HG03439 (cell line): ENCODE measurements around the gene ZSWIM5.
"Not testable (repeated sequence)": the region's sequence is repeated elsewhere in the genome, so short reads cannot be mapped to it uniquely, and the experiment has no call there.

ENCODE experiments used
- ATAC-seq: cut with Tn5 transposase; IDR thresholded peaks from one replicate; pipeline ENCODE4 v1.9.1; 2021; ENCODE audit warnings: mild to moderate bottlenecking, moderate library complexity; ENCODE audit not compliant: unreplicated experiment

Gene ZSWIM5

DNA sequence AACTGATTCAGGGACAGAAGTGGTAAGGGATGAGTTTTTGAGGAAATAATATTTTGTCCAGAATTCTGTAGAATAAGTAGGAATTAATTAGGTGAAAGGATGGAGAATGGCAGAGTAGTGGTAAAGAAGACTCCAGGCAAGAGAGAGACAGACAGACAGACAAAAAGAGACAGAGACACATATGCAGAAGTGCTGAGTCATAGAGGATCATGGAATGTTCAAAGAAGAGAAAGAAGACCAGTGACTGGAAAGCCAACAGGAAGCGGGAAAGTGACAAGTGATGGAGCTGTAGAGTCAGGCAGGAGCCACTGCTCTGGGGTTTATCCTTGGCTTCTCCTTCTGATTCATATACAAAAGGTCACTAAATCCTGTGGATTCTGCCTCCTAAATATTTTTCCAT lies 108.5 kb downstream of the ZSWIM5 start:
- ATAC-seq = no peak

DNA sequence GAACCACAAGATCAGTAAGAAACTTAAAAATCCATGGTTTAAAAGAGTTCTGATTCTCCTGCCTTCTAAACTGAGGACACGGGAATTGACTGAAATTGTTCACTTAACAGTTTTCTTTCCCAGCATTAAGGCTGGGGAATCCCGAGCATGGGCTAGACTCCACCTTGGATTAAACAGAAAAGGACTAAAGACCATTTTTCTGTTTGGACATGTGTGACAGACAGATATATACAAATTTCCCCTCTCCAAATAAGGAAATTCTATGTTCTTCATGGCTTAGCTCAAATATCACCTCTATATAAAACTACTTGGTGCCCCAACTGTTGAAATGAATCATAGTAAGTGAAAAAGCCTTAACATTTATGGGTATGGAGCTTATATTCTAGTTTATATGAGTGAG lies 109.3 kb downstream of the ZSWIM5 start:
- no peak for ATAC-seq

DNA sequence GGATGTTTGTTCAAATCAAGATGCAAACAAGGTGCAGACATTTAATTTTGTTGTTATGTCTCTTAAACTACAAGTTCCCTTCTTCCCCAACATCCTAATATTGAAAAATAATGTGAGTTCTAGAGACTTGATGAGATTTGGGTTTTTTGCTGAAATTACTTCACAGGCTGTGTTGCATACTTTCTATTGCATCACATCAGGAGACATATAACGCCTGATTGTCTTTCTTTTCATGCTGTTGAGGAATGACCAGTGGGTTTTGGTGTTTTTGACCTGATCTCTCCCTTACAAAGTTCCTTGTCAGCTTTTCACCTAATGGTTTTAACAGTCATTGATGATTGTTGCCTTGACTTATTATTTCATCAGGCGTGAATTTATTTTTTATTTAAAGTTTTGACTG lies 111.0 kb downstream of the ZSWIM5 start:
- no peak for ATAC-seq

DNA sequence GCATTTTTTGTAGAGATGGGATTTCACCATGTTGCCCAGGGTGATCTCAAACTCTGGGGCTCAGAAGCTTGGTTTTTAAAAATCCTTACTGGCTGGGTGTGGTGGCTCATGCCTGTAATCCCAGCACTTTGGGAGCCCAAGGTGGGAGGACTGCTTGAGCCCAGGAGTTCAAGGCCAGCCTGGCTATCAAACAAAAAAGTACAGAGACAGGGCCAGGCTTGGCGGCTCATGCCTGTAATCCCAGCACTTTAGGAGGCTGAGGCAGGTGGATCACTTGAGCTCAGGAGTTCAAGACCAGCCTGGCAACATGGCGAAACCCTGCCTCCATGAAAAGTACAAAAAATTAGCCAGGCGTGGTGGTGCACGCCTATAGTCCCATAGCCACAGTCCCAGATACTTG lies 112.0 kb downstream of the ZSWIM5 start:
- not testable (repeated sequence) for ATAC-seq

DNA sequence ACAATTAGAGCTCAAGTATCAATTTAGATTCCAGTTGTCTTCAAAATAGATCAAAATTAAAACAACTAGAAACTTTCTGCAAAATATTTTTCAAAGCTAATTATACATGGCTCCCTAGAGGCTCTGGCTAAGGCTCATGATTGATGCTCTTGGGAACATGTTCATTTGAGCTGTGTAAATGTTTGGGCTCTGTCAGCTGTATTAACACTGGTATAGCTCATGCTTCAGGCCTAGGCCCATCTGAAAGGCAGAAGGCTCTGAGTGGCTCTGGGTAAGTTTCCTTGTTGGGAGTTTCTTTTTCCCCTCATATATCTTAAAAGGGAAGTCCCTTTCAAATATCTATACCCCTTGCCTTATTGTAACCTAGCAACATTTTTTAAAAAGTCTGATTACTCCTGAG lies 113.1 kb downstream of the ZSWIM5 start:
- no peak for ATAC-seq

DNA sequence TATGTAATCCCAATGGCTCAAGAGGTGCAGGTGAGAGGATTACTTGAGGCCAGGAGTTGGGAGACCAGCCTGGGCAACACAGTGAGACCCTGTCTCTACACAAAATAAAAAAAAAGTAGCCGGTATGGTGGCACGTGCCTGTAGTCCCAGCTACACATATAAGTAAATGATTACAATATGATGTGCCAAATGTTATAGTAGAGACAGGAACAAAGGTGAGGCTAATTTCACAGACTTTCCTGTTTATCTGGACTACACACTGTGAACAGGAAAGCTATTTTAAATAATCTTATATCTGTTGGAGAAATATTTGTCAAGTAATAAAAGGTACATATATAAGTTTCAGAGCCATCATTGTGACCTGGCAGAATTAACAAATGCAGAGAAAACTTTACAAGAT lies 116.7 kb downstream of the ZSWIM5 start:
- no peak for ATAC-seq

DNA sequence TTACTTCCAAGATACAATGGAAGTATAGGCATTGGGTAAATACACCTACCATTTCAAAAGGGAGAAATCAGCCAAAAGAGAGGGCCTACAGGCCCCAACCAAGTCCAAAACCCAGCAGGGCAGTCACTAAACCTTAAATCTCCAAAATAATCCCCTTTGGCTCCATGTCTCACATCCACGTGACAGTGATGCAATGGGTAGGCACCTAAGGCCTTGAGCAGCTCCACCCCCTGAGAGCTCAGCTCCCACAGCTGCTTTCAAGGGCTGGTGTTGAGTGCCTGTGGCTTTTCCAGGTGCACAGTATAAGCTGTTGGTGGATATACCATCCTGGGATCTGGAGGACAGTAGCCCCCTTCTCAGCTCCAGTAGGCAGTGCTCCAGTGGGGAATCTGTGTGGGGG lies 121.8 kb downstream of the ZSWIM5 start:
- no peak for ATAC-seq

DNA sequence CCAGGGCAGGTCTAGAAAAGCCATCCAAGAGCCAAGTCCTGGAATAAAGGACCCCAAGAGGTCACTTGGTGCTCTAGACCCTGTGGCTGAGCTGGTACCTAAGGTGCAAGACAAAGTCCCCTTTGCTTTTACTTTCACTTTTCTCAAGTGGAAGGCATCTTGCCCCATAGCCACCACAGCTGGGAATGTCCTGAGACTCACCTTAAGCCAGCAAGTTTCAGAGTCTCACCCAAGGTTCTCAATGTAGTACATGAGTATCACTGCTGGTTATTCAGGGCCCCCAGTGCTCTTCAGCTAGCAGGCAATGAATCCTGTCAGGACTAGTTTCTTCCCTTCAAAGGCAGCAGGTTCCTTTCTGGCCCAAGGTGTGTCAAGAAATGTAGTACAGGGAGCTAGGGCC lies 126.9 kb downstream of the ZSWIM5 start:
- no peak for ATAC-seq

DNA sequence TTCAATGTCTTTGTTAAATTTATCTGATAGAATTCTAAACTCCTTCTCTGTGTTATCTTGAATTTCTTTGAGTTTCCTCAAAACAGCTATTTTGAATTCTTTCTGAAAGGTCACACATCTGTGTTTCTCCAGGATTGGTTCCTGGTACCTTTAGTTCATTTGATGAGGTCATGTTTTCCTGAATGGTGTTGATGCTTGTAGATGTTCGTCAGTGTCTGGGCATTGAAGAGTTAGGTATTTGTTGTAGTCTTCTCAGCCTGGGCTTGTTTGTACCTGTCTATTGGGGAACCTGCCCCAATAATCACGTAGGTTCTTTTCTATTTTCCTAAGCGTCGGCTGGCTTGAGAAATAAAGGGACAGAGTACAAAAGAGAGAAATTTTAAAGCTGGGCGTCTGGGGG lies 129.4 kb downstream of the ZSWIM5 start:
- not testable (repeated sequence) for ATAC-seq

DNA sequence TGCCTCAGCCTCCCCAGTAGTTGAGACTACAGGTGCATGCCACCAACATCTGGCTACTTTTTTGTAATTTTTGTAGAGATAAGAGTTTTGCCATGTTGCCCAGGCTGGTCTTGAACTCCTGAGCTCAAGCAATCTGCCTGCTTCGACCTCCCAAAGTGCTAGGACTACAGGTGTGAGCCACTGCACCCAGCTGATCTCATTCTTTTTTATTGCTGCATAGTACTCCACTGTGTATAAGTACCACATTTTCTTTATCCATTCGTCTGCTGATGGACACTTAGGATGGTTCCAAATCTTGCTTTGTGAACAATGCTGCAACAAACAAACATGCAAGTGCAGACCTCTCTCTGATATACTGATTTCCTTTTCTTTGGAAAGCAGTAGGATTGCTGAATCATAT lies 134.8 kb downstream of the ZSWIM5 start:
- no peak for ATAC-seq

DNA sequence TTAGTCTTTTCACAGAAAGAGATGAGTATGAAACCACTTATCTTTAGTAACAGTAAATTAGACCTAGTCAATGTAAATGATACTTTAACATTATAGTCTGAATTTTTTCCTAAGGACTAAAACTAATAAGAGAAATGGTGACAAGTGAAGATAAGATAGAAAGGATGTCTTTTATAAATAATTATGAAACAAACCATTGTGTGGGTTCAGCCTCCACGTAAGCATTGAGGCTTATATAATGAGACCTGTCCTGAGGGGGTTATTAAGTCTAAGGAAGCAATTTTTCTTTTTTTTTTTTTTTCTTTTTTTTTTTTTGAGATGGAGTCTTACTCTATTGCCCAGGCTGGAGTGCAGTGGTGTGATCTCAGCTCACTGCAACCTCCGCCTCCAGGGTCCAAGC lies 138.6 kb downstream of the ZSWIM5 start:
- ATAC-seq = no peak

DNA sequence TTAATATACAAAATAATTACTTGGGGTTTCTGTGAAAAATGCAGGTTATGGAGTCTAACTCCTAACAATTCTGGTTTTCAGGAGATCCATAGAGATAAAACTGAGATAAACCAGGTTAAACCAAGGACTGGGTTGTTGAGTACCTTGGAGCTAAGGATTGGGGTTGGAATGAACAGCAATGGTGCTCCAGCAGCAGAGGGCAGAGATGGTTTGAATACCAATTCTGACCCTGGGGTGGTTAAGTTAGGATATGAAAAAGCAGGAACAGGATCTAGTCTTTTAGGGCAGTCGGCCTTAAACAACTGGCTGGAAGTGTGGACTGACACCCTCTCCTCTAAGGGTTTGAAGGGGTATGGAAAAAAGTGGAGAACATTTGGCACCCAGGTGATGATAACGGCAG lies 141.3 kb downstream of the ZSWIM5 start:
- ATAC-seq = no peak

DNA sequence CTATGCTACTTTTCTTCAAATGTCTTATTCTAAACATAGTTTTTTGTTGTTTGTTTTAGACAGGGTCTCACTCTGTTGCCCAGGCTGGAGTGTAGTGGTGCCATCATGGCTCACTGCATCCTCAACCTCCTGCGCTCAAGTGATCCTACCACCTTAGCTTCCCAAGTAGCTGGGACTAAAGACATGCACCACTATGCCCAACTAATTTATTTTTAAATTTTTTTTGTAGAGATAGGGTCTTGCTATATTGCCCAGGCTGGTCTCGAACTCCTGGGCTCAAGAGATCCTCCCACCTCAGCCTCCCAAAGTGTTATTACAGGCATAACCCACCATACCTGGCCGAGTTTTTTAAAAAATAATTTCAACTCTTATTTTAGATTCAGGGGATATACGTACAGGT lies 143.9 kb downstream of the ZSWIM5 start:
- not testable (repeated sequence) for ATAC-seq

DNA sequence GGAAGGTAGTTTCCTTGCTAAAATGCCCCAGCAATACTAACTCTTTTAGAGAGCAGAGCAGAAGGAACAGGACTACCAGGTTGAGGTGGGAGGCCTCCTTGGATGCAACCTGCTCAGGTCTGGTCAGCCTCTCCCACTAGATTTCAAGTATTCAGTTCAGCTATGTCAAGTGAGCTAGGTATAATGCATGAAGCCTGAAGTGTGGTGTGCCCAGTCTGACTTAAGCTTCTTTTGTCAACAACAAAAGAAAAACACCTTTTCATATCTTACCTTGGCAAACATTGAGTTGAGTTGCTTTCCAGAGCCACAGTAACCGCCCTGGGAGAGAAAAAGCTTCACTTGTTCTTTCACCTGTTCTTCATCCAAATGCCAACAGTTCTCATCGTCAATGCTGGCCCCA lies 146.6 kb downstream of the ZSWIM5 start:
- ATAC-seq = no peak

DNA sequence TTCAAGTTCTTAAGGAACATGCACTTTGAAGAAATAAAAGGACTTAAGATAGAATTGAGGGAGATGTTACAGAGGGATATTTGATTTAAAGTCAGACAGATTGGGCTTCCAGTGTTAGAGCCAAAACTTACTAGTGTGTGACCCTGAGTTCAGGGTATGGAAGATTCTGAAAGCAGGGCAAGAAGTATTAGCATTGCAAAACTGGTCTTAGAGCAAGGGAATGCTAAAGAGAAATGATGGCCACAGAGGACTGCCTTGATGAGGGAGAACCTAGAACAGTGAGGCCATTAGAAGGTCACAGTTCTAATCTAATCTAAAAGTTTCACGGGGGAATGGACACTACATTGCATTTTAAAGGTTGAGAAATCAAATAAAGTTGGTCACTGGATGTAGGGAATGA lies 148.9 kb downstream of the ZSWIM5 start:
- ATAC-seq = no peak

DNA sequence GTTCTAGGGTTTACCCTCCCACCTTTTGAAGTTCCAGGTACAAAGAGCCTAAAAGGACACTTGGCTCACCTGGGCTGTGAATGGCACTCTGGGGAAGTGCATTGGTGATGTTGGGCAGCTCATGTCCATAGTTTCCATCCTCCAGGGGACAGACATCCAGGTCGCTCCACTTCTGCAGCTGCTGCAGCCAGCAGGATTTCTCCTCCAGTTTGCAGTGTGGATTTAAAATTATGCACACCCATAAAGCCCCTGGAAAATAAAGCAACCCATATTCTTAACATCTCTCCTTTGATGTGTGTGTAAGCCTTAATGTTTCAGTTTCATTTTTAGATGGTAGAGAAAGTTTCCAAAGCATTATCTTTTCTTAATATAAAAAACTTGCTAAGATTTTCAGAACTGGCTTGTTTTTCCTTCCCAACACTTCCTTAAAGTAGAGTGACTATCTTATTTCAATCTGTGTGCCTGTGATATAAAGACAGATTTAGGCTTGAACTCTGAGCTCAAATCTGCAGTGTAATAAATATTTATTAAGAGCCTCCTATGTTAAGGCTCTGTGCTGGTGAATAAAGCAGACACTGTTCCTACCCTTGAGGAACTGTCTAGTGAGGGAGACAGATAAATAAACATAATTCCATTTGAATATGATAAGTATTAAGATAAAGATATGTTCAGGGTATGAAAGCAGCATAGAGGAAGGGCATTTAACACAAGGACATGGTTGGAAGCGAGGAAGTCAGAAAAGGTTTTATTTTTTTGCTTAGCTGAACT lies 155.2 kb downstream of the ZSWIM5 start:
- ATAC-seq = no peak

DNA sequence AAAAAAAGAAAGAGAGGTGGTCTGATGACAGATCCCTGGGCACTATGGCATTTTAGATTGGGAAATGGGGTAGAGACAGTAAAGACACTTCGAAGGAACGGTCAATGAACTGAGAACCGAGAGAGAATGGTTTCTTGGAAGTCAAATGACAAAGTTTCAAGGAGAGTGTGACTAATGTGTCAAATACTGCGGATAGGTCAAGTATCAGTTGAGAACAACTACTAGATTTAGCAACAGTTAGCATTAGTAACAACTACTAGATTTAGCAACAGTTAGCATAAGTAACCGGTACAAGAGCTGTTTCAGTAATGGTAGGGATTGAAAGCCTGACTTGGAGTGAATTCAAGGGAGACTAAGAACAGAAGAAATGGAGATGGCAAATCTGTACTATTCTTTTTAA lies 159.4 kb downstream of the ZSWIM5 start:
- ATAC-seq = no peak

DNA sequence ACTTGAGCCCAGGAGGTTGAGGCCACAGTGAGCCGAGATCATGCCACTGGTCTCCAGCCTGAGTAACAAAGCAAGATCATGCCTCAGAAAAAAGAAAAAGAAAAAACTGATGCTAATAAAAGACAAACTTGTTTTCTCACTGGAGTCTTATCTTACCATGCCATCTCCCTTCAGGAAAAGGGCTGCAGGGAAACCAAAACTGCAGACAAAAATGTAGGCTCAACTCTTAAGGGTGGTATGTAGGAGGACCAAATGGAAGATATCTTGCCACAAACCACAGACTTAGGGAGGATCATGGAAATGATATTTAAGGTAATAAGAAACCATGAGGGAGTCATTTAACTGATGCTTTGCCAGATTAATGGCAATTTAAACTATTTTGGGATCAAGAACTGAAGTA lies 161.5 kb downstream of the ZSWIM5 start:
- ATAC-seq = no peak

DNA sequence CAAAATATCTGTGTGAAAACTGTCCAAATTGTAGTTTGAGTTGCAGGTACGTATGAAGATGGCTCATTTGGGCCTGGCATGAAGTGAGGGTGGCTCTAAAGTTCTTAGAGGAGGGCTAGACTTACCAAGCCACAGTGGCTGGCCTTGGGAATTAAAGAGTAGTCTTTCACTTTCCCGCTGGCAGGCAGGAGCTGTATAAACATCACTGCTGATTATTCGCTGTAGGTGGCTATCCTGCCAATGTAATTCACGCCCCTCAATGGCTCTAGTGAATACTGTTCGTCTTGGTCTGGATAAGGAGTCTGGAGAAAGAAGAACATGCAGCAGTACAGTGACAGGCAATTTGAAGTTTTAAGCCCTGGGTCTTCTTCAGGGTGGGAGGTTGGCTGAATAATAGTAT lies 163.3 kb downstream of the ZSWIM5 start:
- ATAC-seq = no peak

DNA sequence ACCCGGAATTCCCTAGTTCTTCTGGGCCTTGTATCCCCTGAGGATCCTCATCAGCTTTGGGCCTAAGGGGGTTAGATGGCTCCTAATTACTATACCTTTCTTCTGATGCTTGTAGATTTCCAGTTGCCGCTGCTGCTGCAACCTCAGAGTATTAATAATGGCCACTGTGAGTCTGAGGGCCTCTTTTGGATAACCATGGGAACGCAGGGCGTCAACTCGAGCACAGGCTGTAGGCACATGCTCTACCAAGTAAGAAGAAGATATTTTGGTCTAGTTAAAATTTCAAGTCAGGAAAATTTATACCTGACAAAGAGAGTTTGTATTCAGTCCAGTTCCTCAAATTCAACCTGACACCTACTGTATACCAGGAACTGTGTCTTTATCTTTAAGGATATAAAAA lies 166.1 kb downstream of the ZSWIM5 start:
- no peak for ATAC-seq

DNA sequence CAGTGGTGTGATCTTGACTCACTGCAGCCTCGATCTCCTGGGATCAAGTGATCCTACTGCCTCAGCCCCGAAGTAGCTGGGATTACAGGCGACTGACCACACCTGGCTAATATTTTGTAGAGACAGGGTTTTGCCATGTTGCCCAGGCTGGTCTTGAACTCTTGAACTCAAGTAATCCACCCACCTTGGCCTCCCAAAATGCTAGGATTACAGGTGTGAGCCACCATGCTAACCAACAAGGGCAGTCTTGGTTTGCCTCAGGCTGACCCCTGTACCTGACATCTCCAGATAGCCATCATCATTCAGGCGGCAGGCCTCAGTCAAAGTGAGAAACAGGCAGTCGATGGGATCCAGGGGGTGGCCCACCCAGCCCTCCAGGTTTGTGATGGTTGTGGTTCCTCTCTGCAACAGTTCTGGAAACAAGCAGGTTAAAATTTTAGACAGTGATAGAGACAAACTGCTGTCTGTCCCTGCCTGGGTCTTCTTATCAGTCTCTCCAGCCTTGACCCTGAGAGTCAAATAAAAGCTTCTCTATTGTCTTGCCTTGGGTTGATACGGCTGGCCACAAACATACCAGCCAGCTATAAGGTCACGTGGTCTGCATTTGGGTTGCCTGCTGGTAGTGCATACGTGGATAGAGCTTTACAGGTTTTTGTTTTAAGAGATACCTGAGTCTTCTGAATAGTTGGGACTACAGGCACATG lies 167.6 kb downstream of the ZSWIM5 start:
- ATAC-seq = no peak

DNA sequence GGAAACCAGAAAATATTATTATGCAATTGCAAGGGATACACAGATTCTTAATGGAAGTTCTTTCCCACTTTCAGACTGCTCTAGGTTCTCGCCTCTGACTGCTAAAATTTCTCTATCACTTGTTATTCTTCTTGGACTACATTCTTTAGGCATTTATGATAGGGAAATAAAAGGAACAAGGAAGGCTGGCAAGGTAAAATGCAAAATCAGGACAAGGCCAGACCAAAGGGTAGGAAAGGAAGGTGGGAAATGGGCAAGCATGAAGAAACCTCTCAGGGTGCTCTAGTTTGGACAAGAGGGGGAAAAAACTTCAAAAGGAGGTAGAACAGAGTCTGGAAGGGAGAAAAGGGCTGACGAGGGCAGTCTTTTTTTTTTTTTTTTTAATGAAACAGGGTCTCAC lies 168.2 kb downstream of the ZSWIM5 start:
- no peak for ATAC-seq

DNA sequence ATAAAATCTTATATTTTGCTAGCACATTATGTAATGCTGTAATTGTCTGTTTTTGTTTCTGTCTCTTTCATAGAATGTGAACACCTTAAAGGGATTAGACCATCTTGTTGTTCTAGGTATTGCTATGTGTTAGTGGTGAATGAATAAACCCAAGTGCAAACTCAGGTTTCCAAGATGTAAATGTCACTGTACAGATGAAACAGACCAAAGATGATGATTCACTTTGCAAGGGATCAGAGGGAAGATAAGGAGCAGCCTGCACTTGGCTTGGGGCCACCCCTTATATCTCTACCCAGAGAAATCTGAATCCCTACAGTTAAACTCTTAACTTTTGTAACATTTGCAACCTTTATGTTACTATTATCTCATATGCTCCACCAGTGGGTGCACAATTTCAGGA lies 168.9 kb downstream of the ZSWIM5 start:
- no peak for ATAC-seq
